Fibroblast of lung (primary cell): ENCODE data around the gene TPMT. TPM values are rescaled to one million over a fixed set of nuclear protein-coding genes. Genes with fewer than 3 reads are reported as not detected.
A peak's percentile ranks its signal among the peaks of the same experiment; 100 is the strongest.

Experiments used
- DNase-seq, 2 donors: peaks; one replicate each; pipeline versions ENCODE4 v3.0.0 to v3.0.0-alpha.2; 2010; ENCODE audit warnings: low read depth in 2 of 2
- H2AFZ ChIP-seq: 2 replicates; pipeline ENCODE4 v1.5.1; 2012; ENCODE audit warnings: low read length, control low read depth, inconsistent platforms
- H3K27ac ChIP-seq: 2 replicates; pipeline ENCODE4 v1.5.1; 2011; ENCODE audit warnings: low read length, control low read depth; ENCODE audit not compliant: insufficient read depth
- H3K27me3 ChIP-seq: 2 replicates; pipeline ENCODE4 v1.5.1; 2011; ENCODE audit warnings: mild to moderate bottlenecking, low read length; ENCODE audit not compliant: control insufficient read depth, insufficient read depth
- H3K36me3 ChIP-seq: 2 replicates; pipeline ENCODE4 v1.5.1; 2011; ENCODE audit warnings: low read length; ENCODE audit not compliant: control insufficient read depth, insufficient read depth
- H3K4me1 ChIP-seq: 2 replicates; pipeline ENCODE4 v1.5.1; 2011; ENCODE audit warnings: low read length; ENCODE audit not compliant: control insufficient read depth, insufficient read depth; ENCODE audit errors: extremely low read depth
- H3K4me2 ChIP-seq: 2 replicates; pipeline ENCODE4 v1.5.1; 2011; ENCODE audit warnings: low read length, control low read depth; ENCODE audit not compliant: insufficient read depth; ENCODE audit errors: extremely low read depth
- H3K4me3 ChIP-seq, 4 experiments: fragments of 200-600 bp in 1 of 4; sonication (generic) in 1 of 4; replicated peaks in 1 of 4; 2 replicates each; pipeline ENCODE4 v1.5.1; 2011 to 2016; ENCODE audit warnings: low read length in 4 of 4, low read depth in 3 of 4, mild to moderate bottlenecking in 3 of 4, control low read depth in 2 of 4, inconsistent platforms in 1 of 4, mixed read lengths in 1 of 4; ENCODE audit not compliant: insufficient read depth in 1 of 4; ENCODE audit errors: control extremely low read depth in 1 of 4
- H3K79me2 ChIP-seq: 2 replicates; pipeline ENCODE4 v1.5.1; 2012; ENCODE audit warnings: mild to moderate bottlenecking, low read length, inconsistent platforms; ENCODE audit not compliant: control insufficient read depth, insufficient read depth
- H3K9ac ChIP-seq: 2 replicates; pipeline ENCODE4 v1.5.1; 2011; ENCODE audit warnings: mild to moderate bottlenecking, low read length, control low read depth; ENCODE audit not compliant: insufficient read depth
- H3K9me3 ChIP-seq: 2 replicates; pipeline ENCODE4 v1.5.1; 2012; ENCODE audit warnings: low read depth, low read length; ENCODE audit not compliant: control insufficient read depth, insufficient read depth
- H4K20me1 ChIP-seq: 2 replicates; pipeline ENCODE4 v1.5.1; 2011; ENCODE audit warnings: low read length; ENCODE audit not compliant: control insufficient read depth, insufficient read depth; ENCODE audit errors: extremely low read depth
- CTCF ChIP-seq, 2 donors: IDR thresholded peaks in 1 of 2; conservative IDR thresholded peaks in 1 of 2; 1 replicate in 1 of 2; 2 replicates in 1 of 2; pipeline ENCODE4 v1.5.1; 2011 to 2012; ENCODE audit warnings: low read length in 2 of 2, control low read depth in 1 of 2, inconsistent platforms in 1 of 2, low read depth in 1 of 2, mild to moderate bottlenecking in 1 of 2
- EZH2 ChIP-seq: IDR thresholded peaks from 2 replicates; pipeline ENCODE4 v1.5.1; 2012; ENCODE audit warnings: low read length, control low read depth, mild to moderate bottlenecking; ENCODE audit errors: missing control alignments
- polyA plus RNA-seq, 2 donors: library from polyadenylated mRNA; depleted of rRNA in 1 of 2; stranded (reverse) in 1 of 2; unstranded in 1 of 2; fragments of >200 nt; gene quantifications; 2 replicates each; pipeline ENCODE4 v1.2.1, GENCODE V29; 2011 to 2012; ENCODE audit warnings: missing spikeins in 1 of 2
- total RNA-seq: library from RNA; depleted of rRNA; stranded (reverse); fragments of >200 nt; gene quantifications from 2 replicates; pipeline ENCODE4 v1.2.1, GENCODE V29; 2014

Gene TPMT
- total and polyA plus RNA-seq, 2 donors (not counting 1 experiment from before 2014, with no cell fraction given) = 17.5 to 20.2 TPM

GRCh38 chr6:18186033-18186432, 31.2 kb upstream of the TPMT start:
- DNase-seq = peak in 1 of 2 donors; percentile 16
- no peak overlapping the region for H3K4me3 ChIP-seq
- H3K9me3 ChIP-seq = no peaks in the 10 kb centered on the region
- H3K4me1 ChIP-seq = no peaks in the 10 kb centered on the region
- H3K27ac ChIP-seq = no peak overlapping the region
- no peak overlapping the region for H2AFZ ChIP-seq
- no peaks in the 10 kb centered on the region for H4K20me1 ChIP-seq
- no peak overlapping the region for H3K9ac ChIP-seq
- no peaks in the 10 kb centered on the region for H3K79me2 ChIP-seq
- no peaks in the 10 kb centered on the region for H3K27me3 ChIP-seq
- TF ChIP-seq EZH2 (no peak), CTCF (conservative IDR thresholded peaks at IDR 0.05 in 1 of 2, IDR thresholded peaks at IDR 0.05 in 1 of 2; ENCODE audit: low read depth in 1 of 2, low read length in 2 of 2) (no peak)
- no peaks in the 10 kb centered on the region for H3K36me3 ChIP-seq
- no peak overlapping the region for H3K4me2 ChIP-seq

GRCh38 chr6:18185624-18186023, 30.7 kb upstream of the TPMT start:
- no peaks in the 10 kb centered on the region for H3K4me1 ChIP-seq
- H3K4me2 ChIP-seq = no peak overlapping the region
- no peaks in the 10 kb centered on the region for H4K20me1 ChIP-seq
- no peak overlapping the region for H3K9ac ChIP-seq
- no peaks in the 10 kb centered on the region for H3K9me3 ChIP-seq
- no peaks in the 10 kb centered on the region for H3K27me3 ChIP-seq
- DNase-seq = no peak
- H3K36me3 ChIP-seq = no peaks in the 10 kb centered on the region
- no peak overlapping the region for H3K27ac ChIP-seq
- no peak overlapping the region for H3K4me3 ChIP-seq
- TF ChIP-seq EZH2 (no peak), CTCF (conservative IDR thresholded peaks at IDR 0.05 in 1 of 2, IDR thresholded peaks at IDR 0.05 in 1 of 2; ENCODE audit: low read depth in 1 of 2, low read length in 2 of 2) (no peak)
- no peaks in the 10 kb centered on the region for H3K79me2 ChIP-seq
- no peak overlapping the region for H2AFZ ChIP-seq

DNA sequence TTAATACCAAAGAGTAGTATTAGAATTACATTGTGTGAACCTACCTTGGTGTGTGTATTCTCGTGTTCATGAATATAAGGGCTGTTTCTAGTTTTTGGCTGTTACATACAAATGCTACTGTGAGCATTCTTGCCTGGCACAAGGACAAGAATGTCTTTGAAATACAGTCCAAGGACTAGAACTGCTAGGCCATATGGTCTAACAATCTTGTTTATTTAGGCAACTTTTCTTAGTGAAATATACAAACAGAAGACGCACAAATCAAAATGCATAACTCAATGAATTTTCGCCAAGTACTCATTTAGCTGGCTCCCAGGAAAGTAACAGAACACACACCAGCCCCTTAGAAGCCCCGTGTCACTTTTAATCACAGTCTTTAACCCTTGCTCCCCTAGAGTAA, 28.9 kb upstream of the TPMT start:
- Histone ChIP-seq H3K27ac (no peak overlapping the region), H4K20me1 (no peaks in the 10 kb centered on the region), H3K79me2 (no peaks in the 10 kb centered on the region), H3K4me3 (no peak overlapping the region), H2AFZ (no peak overlapping the region), H3K27me3 (no peaks in the 10 kb centered on the region), H3K9me3 (no peaks in the 10 kb centered on the region), H3K9ac (no peak overlapping the region), H3K4me2 (no peak overlapping the region), H3K4me1 (no peaks in the 10 kb centered on the region), H3K36me3 (no peaks in the 10 kb centered on the region)
- TF ChIP-seq EZH2 (no peak), CTCF (conservative IDR thresholded peaks at IDR 0.05 in 1 of 2, IDR thresholded peaks at IDR 0.05 in 1 of 2; ENCODE audit: low read depth in 1 of 2, low read length in 2 of 2) (no peak)
- DNase-seq = peak; percentile 17 to 43
